G401 (cell line): Measurements from ENCODE around the gene NEK5. TPM values are rescaled to one million over a fixed set of nuclear protein-coding genes. Genes with fewer than 3 reads are reported as not detected.
"Not testable (repeated sequence)": the region's sequence is repeated elsewhere in the genome, so short reads cannot be mapped to it uniquely, and the experiment has no call there.

Experiments
- DNase-seq: peaks from one replicate; pipeline ENCODE4 v3.0.0-alpha.2; 2015; ENCODE audit warnings: low spot score
- in situ Hi-C: cut with HindIII; loops from 2 replicates; pipeline ENCODE4 v1.10.0; 2016; ENCODE audit warnings: low sequenced_read_pairs, mixed read lengths
- total RNA-seq: library from RNA; depleted of rRNA; stranded (reverse); fragments of >200 nt; shearing (Covaris generic); gene quantifications from 2 replicates; pipeline ENCODE4 v1.2.3, GENCODE V29; 2014

The NEK5 gene
- total RNA-seq, 1 experiment from 2014 or later = not detected

GRCh38 chr13:52156724-52157261 is 27.9 kb upstream of the NEK5 start:
- in situ Hi-C loops = no loop called here
- no peak for DNase-seq

GRCh38 chr13:52155177-52155576 is 26.3 kb upstream of the NEK5 start:
- DNase-seq = no peak
- in situ Hi-C loops = no loop called here

GRCh38 chr13:52147225-52147624 is 18.4 kb upstream of the NEK5 start:
- in situ Hi-C loops = no loop called here
- DNase-seq = no peak

- in situ Hi-C loops = no loop called here
Measured at GRCh38 chr13:52141299-52141698, 12.4 kb upstream of the NEK5 start.

GRCh38 chr13:52137489-52137888 is 8.6 kb upstream of the NEK5 start:
- in situ Hi-C loops = no loop called here
- DNase-seq = no peak

More at GRCh38 chr13:52141299-52141698, 12.4 kb upstream of the NEK5 start:
- DNase-seq = no peak

- in situ Hi-C loops = no loop called here
- DNase-seq = no peak
Measured at GRCh38 chr13:52136763-52137162, 7.9 kb upstream of the NEK5 start.

- in situ Hi-C loops = no loop called here
- no peak for DNase-seq
Measured at GRCh38 chr13:52130641-52131040, 1.8 kb upstream of the NEK5 start.

GRCh38 chr13:52127783-52128702 is 830 bp downstream of the NEK5 start:
- in situ Hi-C loops = no loop called here

GRCh38 chr13:52127378-52127777 is 1.5 kb downstream of the NEK5 start:
- DNase-seq = no peak
- in situ Hi-C loops = no loop called here

More at GRCh38 chr13:52127783-52128702, 830 bp downstream of the NEK5 start:
- DNase-seq = peak; percentile 81

GRCh38 chr13:52125547-52125946 is 3.3 kb downstream of the NEK5 start:
- in situ Hi-C loops = no loop called here
- DNase-seq = no peak

GRCh38 chr13:52118595-52118994 is 10.3 kb downstream of the NEK5 start:
- in situ Hi-C loops = no loop called here

GRCh38 chr13:52118095-52118494 is 10.8 kb downstream of the NEK5 start:
- in situ Hi-C loops = no loop called here
- DNase-seq = no peak

More at GRCh38 chr13:52118595-52118994, 10.3 kb downstream of the NEK5 start:
- DNase-seq = no peak

- no peak for DNase-seq
- in situ Hi-C loops = no loop called here
Measured at GRCh38 chr13:52112591-52112990, 16.3 kb downstream of the NEK5 start.

GRCh38 chr13:52109116-52109670 is 19.7 kb downstream of the NEK5 start:
- in situ Hi-C loops = no loop called here
- no peak for DNase-seq

GRCh38 chr13:52105841-52106240 is 23.0 kb downstream of the NEK5 start:
- no peak for DNase-seq
- in situ Hi-C loops = no loop called here

- in situ Hi-C loops = no loop called here
- DNase-seq = no peak
Measured at GRCh38 chr13:52104624-52105023, 24.2 kb downstream of the NEK5 start.

- DNase-seq = no peak
- in situ Hi-C loops = no loop called here
Measured at GRCh38 chr13:52103386-52103785, 25.5 kb downstream of the NEK5 start.

GRCh38 chr13:52102423-52102822 is 26.4 kb downstream of the NEK5 start:
- DNase-seq = not testable (repeated sequence)

GRCh38 chr13:52097197-52097596 is 31.7 kb downstream of the NEK5 start:
- in situ Hi-C loops = no loop called here

More at GRCh38 chr13:52102423-52102822, 26.4 kb downstream of the NEK5 start:
- in situ Hi-C loops = not testable (repeated sequence)

GRCh38 chr13:52096748-52097147 is 32.1 kb downstream of the NEK5 start:
- DNase-seq = no peak
- in situ Hi-C loops = no loop called here

More at GRCh38 chr13:52097197-52097596, 31.7 kb downstream of the NEK5 start:
- DNase-seq = no peak
